ENCODE data around the gene RYR2. TPM values are rescaled to one million over a fixed set of nuclear protein-coding genes. Genes with fewer than 3 reads are reported as not detected.

The RYR2 gene
- total and polyA plus RNA-seq, 12 donors, result 43.1 to 1,252 (median 872) TPM

DNA sequence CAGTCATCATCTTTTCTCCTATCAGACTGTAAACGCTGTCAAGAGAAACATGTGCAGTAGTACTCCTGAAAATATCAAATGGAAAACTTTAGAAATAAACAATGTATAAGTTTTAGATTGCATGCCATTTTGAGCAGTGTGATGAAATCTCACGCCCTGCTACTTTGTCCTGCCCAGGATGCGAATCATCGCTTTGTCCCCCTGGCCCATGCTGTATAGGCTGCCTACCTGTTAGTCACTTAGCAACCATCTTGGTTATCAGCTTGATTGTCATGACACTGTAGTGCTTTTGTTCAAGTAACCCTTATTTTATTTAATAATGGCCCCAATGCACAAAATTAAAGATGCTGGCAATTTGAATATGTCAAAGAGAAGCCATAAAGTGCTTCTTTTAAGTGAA, 485.8 kb downstream of the RYR2 start:
- DNase-seq (no peak), ATAC-seq (peak in 2 of 8 donors; percentile 18 to 37)
- Histone ChIP-seq H3K4me3 (no peak overlapping the region), H3K4me1 (peaks cover 0 to 47% (median 4%) of the 10 kb centered on the region in 9 donors), H3K9me3 (peaks cover 0 to 5% (median 0%) of the 10 kb centered on the region in 11 donors), H3K27ac (no peak overlapping the region), H3K27me3 (no peaks in the 10 kb centered on the region), H3K36me3 (peaks cover 0 to 64% (median 0%) of the 10 kb centered on the region in 9 donors)
- WGBS, 2 donors, result 74 to 87% methylated on average over 4 of the region's 4 CpGs
- no peak for TF ChIP-seq CTCF (IDR thresholded peaks at IDR 0.05)
- intact Hi-C loops (cut with DNase I), result no loop called here

- 46 to 53% methylated on average over 2 of the region's 2 CpGs for WGBS, 2 donors
- no peaks in the 10 kb centered on the region for H3K27me3 ChIP-seq
- TF ChIP-seq CTCF (IDR thresholded peaks at IDR 0.05), result no peak
- H3K36me3 ChIP-seq, result peaks cover 0 to 64% (median 0%) of the 10 kb centered on the region in 9 donors
- no peak overlapping the region for H3K4me3 ChIP-seq
- DNase-seq (no peak), ATAC-seq (peak in 2 of 8 donors; percentile 20 to 23)
- peaks cover 0 to 5% (median 0%) of the 10 kb centered on the region in 11 donors for H3K9me3 ChIP-seq
- H3K4me1 ChIP-seq, result peaks cover 0 to 41% (median 3%) of the 10 kb centered on the region in 9 donors
- intact Hi-C loops (cut with DNase I), result no loop called here
- H3K27ac ChIP-seq, result no peak overlapping the region
Measured at GRCh38 chr1:237528545-237528944, 486.6 kb downstream of the RYR2 start.

DNA sequence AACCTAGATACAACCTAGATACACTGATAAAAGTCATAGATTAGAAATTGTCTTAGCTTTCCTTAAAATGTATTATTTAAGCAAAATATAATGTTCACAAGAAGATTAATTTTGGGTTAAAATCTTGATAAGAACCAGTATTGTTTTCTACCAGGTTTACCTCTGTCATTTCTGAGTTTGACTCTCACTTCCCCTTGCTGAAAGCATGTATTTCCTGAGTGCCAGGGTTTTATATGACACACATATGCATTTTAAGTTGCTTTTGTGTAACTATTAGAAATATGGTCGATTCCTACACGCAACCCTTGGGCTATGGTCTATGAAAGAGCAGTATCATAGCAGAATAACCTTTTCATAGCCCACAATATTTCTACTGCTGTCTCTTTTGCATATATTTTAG, 497.1 kb downstream of the RYR2 start:
- no peaks in the 10 kb centered on the region for H3K9me3 ChIP-seq
- DNase-seq (no peak), ATAC-seq (no peak)
- no peaks in the 10 kb centered on the region for H3K27me3 ChIP-seq
- no peak for TF ChIP-seq CTCF (IDR thresholded peaks at IDR 0.05)
- WGBS, 2 donors, result 89 to 90% methylated on average over 2 of the region's 2 CpGs
- intact Hi-C loops (cut with DNase I), result no loop called here
- no peak overlapping the region for H3K4me3 ChIP-seq
- H3K27ac ChIP-seq, result no peak overlapping the region
- peaks cover 0 to 21% (median 8%) of the 10 kb centered on the region in 9 donors for H3K4me1 ChIP-seq
- H3K36me3 ChIP-seq, result peaks cover 0 to 12% (median 0%) of the 10 kb centered on the region in 9 donors

- DNase-seq, result no peak
- TF ChIP-seq CTCF (IDR thresholded peaks at IDR 0.05), result no peak
- peak; percentile 18 to 82 (median 62) for ATAC-seq
- Histone ChIP-seq H3K27me3 (no peaks in the 10 kb centered on the region), H3K9me3 (no peaks in the 10 kb centered on the region), H3K27ac (peak overlapping the region in 4 of 10 donors; percentile 31 to 59 (median 34)), H3K4me3 (no peak overlapping the region), H3K4me1 (peaks cover 0 to 23% (median 8%) of the 10 kb centered on the region in 9 donors), H3K36me3 (peaks cover 0 to 18% (median 0%) of the 10 kb centered on the region in 9 donors)
- intact Hi-C loops (cut with DNase I), result no loop called here
- WGBS, 2 donors, result 34 to 42% methylated on average over 5 of the region's 5 CpGs
Measured at GRCh38 chr1:237542525-237543418, 500.8 kb downstream of the RYR2 start.
